Transverse colon (tissue), 4 donors: Measurements from ENCODE around the gene KAT2B. TPM values are rescaled to one million over a fixed set of nuclear protein-coding genes. Genes with fewer than 3 reads are reported as not detected.

Experiments
- DNase-seq: peaks from one replicate; pipeline ENCODE4 v3.0.0-alpha.2; 2019
- H3K27ac ChIP-seq, 4 donors: fragments of 200-600 bp; sonication (generic); 2 replicates each; pipeline ENCODE4 v1.5.1; 2016 to 2018; ENCODE audit warnings: inconsistent platforms in 4 of 4
- H3K27me3 ChIP-seq: fragments of 200-600 bp; sonication (generic); 2 replicates; pipeline ENCODE4 v1.5.1; 2017; ENCODE audit warnings: inconsistent platforms
- H3K36me3 ChIP-seq, 4 donors: fragments of 200-600 bp; sonication (generic); 2 replicates each; pipeline ENCODE4 v1.5.1; 2017 to 2019; ENCODE audit warnings: inconsistent platforms in 4 of 4
- H3K4me1 ChIP-seq, 4 donors: fragments of 200-600 bp; sonication (generic); 2 replicates each; pipeline ENCODE4 v1.5.1; 2017 to 2020; ENCODE audit warnings: inconsistent platforms in 4 of 4
- H3K4me3 ChIP-seq, 4 donors: fragments of 200-600 bp; sonication (generic); 1 replicate in 1 of 4; 2 replicates in 3 of 4; pipeline versions ENCODE4 v1.5.1 to v1.6.1; 2017 to 2019; ENCODE audit warnings: inconsistent platforms in 4 of 4
- H3K9me3 ChIP-seq, 2 donors: fragments of 200-600 bp; sonication (generic); 2 replicates each; pipeline ENCODE4 v1.5.1; 2017 to 2019; ENCODE audit warnings: inconsistent platforms in 2 of 2
- CTCF ChIP-seq, 5 experiments: fragments of 200-600 bp in 3 of 5; fragments of 450-650 bp in 2 of 5; sonication (generic) in 3 of 5; IDR thresholded peaks; 1 replicate in 2 of 5; 2 replicates in 3 of 5; pipeline ENCODE4 v1.5.1; 2016 to 2017; ENCODE audit warnings: antibody characterized with exemption in 5 of 5, inconsistent platforms in 3 of 5, mild to moderate bottlenecking in 2 of 5, moderate library complexity in 1 of 5
- EP300 ChIP-seq: sonication (generic); formaldehyde crosslinking; IDR thresholded peaks from one replicate; pipeline ENCODE4 v1.6.1; 2017; ENCODE audit warnings: antibody characterized with exemption, low read depth
- POLR2A ChIP-seq: fragments of 450-650 bp; IDR thresholded peaks from one replicate; pipeline ENCODE4 v1.6.1; 2016; ENCODE audit warnings: antibody characterized with exemption, mild to moderate bottlenecking, moderate library complexity
- POLR2AphosphoS5 ChIP-seq, 3 donors: sonication (generic); formaldehyde crosslinking; IDR thresholded peaks; one replicate each; pipeline ENCODE4 v1.6.1; 2016; ENCODE audit warnings: antibody characterized with exemption in 3 of 3
- WGBS, 2 donors: methylation state at CpG; one replicate each; pipeline ENCODE4 v1.1.5; 2018; ENCODE audit warnings: low coverage in 1 of 2; 5-methylcytosine and 5-hydroxymethylcytosine counted together
- in situ Hi-C, 4 donors: fragments of 200-750 bp; cut with MboI; loops; one replicate each; pipeline versions ENCODE4 v1.15.0 to v1.15.1; 2017; ENCODE audit warnings: low sequenced_read_pairs in 3 of 4, low pct_ligation_motif_present in 1 of 4, low pct_unique_long_range_greater_than_20kb in 1 of 4
- intact Hi-C: fragments of 100-400 bp; cut with DNase I; formaldehyde crosslinking; loops from one replicate; pipeline ENCODE4 v1.15.1; 2023; ENCODE audit warnings: low total_unique reads
- total RNA-seq, 4 donors: library from RNA; depleted of rRNA; stranded (reverse); fragments of >200 nt; gene quantifications; one replicate each; pipeline ENCODE4 v1.1.0, GENCODE V29; 2016

KAT2B gene
- total RNA-seq, 4 donors from 2014 or later: 21.3 to 35.5 (median 30.2) TPM

GRCh38 chr3:20104167-20104661, 64.0 kb downstream of the KAT2B start:
- H3K9me3 ChIP-seq: no peaks in the 10 kb centered on the region
- H3K36me3 ChIP-seq: no peaks in the 10 kb centered on the region
- DNase-seq: peak; percentile 16
- H3K4me1 ChIP-seq: no peaks in the 10 kb centered on the region
- TF ChIP-seq POLR2A (no peak), CTCF (IDR thresholded peaks at IDR 0.05) (no peak), POLR2AphosphoS5 (IDR thresholded peaks at IDR 0.05) (no peak), EP300 (no peak)
- in situ Hi-C loops (no loop called here), intact Hi-C loops (no loop called here)
- H3K27me3 ChIP-seq: no peaks in the 10 kb centered on the region
- H3K4me3 ChIP-seq: no peak overlapping the region
- WGBS, 2 donors: 66 to 89% methylated on average over 4 to 5 of the region's 5 CpGs
- no peak overlapping the region for H3K27ac ChIP-seq

GRCh38 chr3:20105513-20106280, 65.5 kb downstream of the KAT2B start:
- TF ChIP-seq POLR2AphosphoS5 (IDR thresholded peaks at IDR 0.05): no peak
- no peak for TF ChIP-seq POLR2A
- TF ChIP-seq EP300: no peak
- no peak for TF ChIP-seq CTCF (IDR thresholded peaks at IDR 0.05)
- Histone ChIP-seq H3K4me1 (no peaks in the 10 kb centered on the region), H3K4me3 (no peak overlapping the region), H3K27me3 (no peaks in the 10 kb centered on the region), H3K27ac (no peak overlapping the region), H3K36me3 (no peaks in the 10 kb centered on the region), H3K9me3 (no peaks in the 10 kb centered on the region)
- in situ Hi-C loops (no loop called here), intact Hi-C loops (no loop called here)
- DNase-seq: no peak
- 62 to 97% methylated on average over 3 to 7 of the region's 7 CpGs for WGBS, 2 donors

- in situ Hi-C loops (no loop called here), intact Hi-C loops (no loop called here)
- Histone ChIP-seq H3K9me3 (no peaks in the 10 kb centered on the region), H3K27ac (no peak overlapping the region), H3K36me3 (peaks cover 0 to 12% (median 7%) of the 10 kb centered on the region in 4 donors), H3K4me1 (no peaks in the 10 kb centered on the region), H3K4me3 (no peak overlapping the region), H3K27me3 (no peaks in the 10 kb centered on the region)
- TF ChIP-seq EP300: no peak
- no peak for TF ChIP-seq CTCF (IDR thresholded peaks at IDR 0.05)
- no peak for TF ChIP-seq POLR2A
- no peak for TF ChIP-seq POLR2AphosphoS5 (IDR thresholded peaks at IDR 0.05)
- 95% methylated on average over 5 of the region's 5 CpGs; no CpG with 5 or more reads in 1 of the 2 donors for WGBS, 2 donors
- no peak for DNase-seq
Observed at GRCh38 chr3:20107722-20108121, 67.5 kb downstream of the KAT2B start.

GRCh38 chr3:20108869-20109268, 68.6 kb downstream of the KAT2B start:
- H3K27ac ChIP-seq: no peak overlapping the region
- TF ChIP-seq POLR2A (no peak), CTCF (IDR thresholded peaks at IDR 0.05) (no peak), EP300 (no peak), POLR2AphosphoS5 (IDR thresholded peaks at IDR 0.05) (no peak)
- no peak for DNase-seq
- H3K27me3 ChIP-seq: no peaks in the 10 kb centered on the region
- no peaks in the 10 kb centered on the region for H3K9me3 ChIP-seq
- H3K4me1 ChIP-seq: no peaks in the 10 kb centered on the region
- 65 to 90% methylated on average over 2 of the region's 2 CpGs for WGBS, 2 donors
- intact Hi-C loops: no loop called here
- peaks cover 0 to 12% (median 7%) of the 10 kb centered on the region in 4 donors for H3K36me3 ChIP-seq
- in situ Hi-C loops: no loop called here
- H3K4me3 ChIP-seq: no peak overlapping the region
